ENCODE results near the gene NDUFA9. TPM values are rescaled to one million over a fixed set of nuclear protein-coding genes. Genes with fewer than 3 reads are reported as not detected.
A peak's percentile ranks its signal among the peaks of the same experiment; 100 is the strongest.

Gene NDUFA9
- total and polyA plus RNA-seq, 2 of the 13 experiments (the other 11 are each of a cell fraction or from before 2014, with no cell fraction given): 68.0 to 150 TPM

GRCh38 chr12:4648501-4649357 lies at the start of gene NDUFA9, which contains the start of gene AKAP3 (continued):
- TF ChIP-seq RBAK (CRISPR knock-in tag; IDR thresholded peaks at IDR 0.05) (no peak), SRY (CRISPR knock-in tag; IDR thresholded peaks at IDR 0.05) (0 out of 2 replicates have a peak, but pooled peaks have one; percentile 40), RFX3 (CRISPR knock-in tag; IDR thresholded peaks at IDR 0.05) (no peak), PAXIP1 (CRISPR knock-in tag; conservative IDR thresholded peaks at IDR 0.05) (peak; percentile 37; the same call in 1 of the 2 replicates), CEBPG (CRISPR knock-in tag; IDR thresholded peaks at IDR 0.05) (0 out of 2 replicates have a peak, but pooled peaks have one; percentile 27), PHF21A (CRISPR knock-in tag; IDR thresholded peaks at IDR 0.05) (no peak), KLF16 (CRISPR knock-in tag; IDR thresholded peaks at IDR 0.05) (peak in 1 of 2 experiments; percentile 69; a peak in 1 of 4 replicates), HMGXB4 (CRISPR knock-in tag; IDR thresholded peaks at IDR 0.05; ENCODE audit: borderline replicate concordance in 1 of 2, low read depth in 1 of 2) (peak; percentile 50 to 71), CC2D1A (CRISPR knock-in tag; IDR thresholded peaks at IDR 0.05) (no peak), HOXA9 (CRISPR knock-in tag; IDR thresholded peaks at IDR 0.05; ENCODE audit: borderline replicate concordance) (peak; percentile 54; the same call in 1 of the 2 replicates), RNF219 (CRISPR knock-in tag; IDR thresholded peaks at IDR 0.05) (no peak), NFYB (CRISPR knock-in tag; IDR thresholded peaks at IDR 0.05) (no peak), HOXA3 (CRISPR knock-in tag; IDR thresholded peaks at IDR 0.05) (peak; percentile 71; the same call in 1 of the 2 replicates), THAP11 (CRISPR knock-in tag; IDR thresholded peaks at IDR 0.05) (peak; percentile 92), BRD4 (CRISPR knock-in tag; IDR thresholded peaks at IDR 0.05) (no peak), TCF7L2 (IDR thresholded peaks at IDR 0.05; ENCODE audit: low read depth, low read length) (no peak), ZNF263 (CRISPR knock-in tag; IDR thresholded peaks at IDR 0.05) (no peak), FOXO1 (CRISPR knock-in tag; IDR thresholded peaks at IDR 0.05) (no peak), ZFX (CRISPR knock-in tag; IDR thresholded peaks at IDR 0.05; ENCODE audit: low read depth) (peak; percentile 54; the same call in 1 of the 2 replicates), RARA (CRISPR knock-in tag; IDR thresholded peaks at IDR 0.05) (no peak), ZSCAN9 (CRISPR knock-in tag; IDR thresholded peaks at IDR 0.05; ENCODE audit: borderline replicate concordance) (peak; percentile 45; the same call in 1 of the 2 replicates), NFYC (CRISPR knock-in tag; IDR thresholded peaks at IDR 0.05) (no peak), ZNF225 (CRISPR knock-in tag; IDR thresholded peaks at IDR 0.05) (no peak), ZNF570 (CRISPR knock-in tag; IDR thresholded peaks at IDR 0.05; ENCODE audit: borderline replicate concordance) (no peak)
